Astrocyte (in vitro differentiated cells and primary cell): ENCODE results near the gene MLPH.

Source experiments
- EZH2 ChIP-seq: IDR thresholded peaks from 2 replicates; pipeline ENCODE4 v1.6.1; 2012; ENCODE audit warnings: mild to moderate bottlenecking, low read length, inconsistent platforms; ENCODE audit not compliant: insufficient read depth
- TF ChIP-seq, protein P1 (sequence below): IDR thresholded peaks from 2 replicates; pipeline ENCODE4 v1.5.1; 2011; ENCODE audit warnings: low read depth, mild to moderate bottlenecking, inconsistent platforms, low read length, moderate library complexity; ENCODE audit not compliant: insufficient read depth

GRCh38 chr2:237455764-237456163, 31.3 kb upstream of the MLPH start:
- TF ChIP-seq, protein P1, sequence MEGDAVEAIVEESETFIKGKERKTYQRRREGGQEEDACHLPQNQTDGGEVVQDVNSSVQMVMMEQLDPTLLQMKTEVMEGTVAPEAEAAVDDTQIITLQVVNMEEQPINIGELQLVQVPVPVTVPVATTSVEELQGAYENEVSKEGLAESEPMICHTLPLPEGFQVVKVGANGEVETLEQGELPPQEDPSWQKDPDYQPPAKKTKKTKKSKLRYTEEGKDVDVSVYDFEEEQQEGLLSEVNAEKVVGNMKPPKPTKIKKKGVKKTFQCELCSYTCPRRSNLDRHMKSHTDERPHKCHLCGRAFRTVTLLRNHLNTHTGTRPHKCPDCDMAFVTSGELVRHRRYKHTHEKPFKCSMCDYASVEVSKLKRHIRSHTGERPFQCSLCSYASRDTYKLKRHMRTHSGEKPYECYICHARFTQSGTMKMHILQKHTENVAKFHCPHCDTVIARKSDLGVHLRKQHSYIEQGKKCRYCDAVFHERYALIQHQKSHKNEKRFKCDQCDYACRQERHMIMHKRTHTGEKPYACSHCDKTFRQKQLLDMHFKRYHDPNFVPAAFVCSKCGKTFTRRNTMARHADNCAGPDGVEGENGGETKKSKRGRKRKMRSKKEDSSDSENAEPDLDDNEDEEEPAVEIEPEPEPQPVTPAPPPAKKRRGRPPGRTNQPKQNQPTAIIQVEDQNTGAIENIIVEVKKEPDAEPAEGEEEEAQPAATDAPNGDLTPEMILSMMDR, result no peak
- no peak for TF ChIP-seq EZH2
